Measurements from ENCODE around the gene GNG7. TPM values are rescaled to one million over a fixed set of nuclear protein-coding genes. Genes with fewer than 3 reads are reported as not detected.
"Not testable (repeated sequence)": the region's sequence is repeated elsewhere in the genome, so short reads cannot be mapped to it uniquely, and the experiment has no call there.

The GNG7 gene
- polyA plus RNA-seq, 1 donor, result 2.2 TPM

DNA sequence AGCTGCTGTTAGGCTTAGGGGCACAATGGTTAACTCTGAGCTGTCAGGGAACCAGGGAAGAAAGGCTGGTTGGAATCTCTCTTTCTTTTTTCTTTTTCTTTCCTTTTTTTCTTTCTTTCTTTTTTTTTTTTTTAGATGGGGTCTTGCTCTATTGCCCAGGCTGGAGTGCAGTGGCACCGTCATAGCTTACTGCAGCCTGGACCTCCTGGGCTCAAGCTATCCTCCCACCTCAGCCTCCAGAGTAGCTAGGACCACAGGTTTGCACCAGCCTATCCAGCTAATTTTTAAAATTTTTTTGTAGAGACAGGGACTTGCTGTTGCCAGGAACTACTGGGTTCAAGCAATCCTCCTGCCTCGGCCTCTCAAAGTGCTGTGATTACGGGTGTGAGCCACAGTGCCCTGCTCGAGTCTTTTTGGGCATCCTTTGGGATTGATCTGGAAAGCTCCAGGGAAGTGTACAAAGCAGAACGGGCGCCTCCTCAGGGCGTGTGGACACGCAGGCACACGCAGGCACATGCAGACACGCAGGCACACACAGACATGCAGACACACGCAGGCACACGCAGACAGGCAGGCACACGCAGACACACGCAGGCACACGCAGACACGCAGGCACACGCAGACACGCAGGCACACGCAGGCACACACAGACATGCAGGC lies 127.4 kb downstream of the GNG7 start:
- WGBS (ENCODE audit: insufficient coverage, low lambda C conversion rate), result no CpG with 5 or more reads among the region's 19 CpGs
- no peak for DNase-seq
- Histone ChIP-seq H3K9me3 (ENCODE audit: control insufficient read depth, low read depth, low read length) (peaks cover 32% of the 10 kb centered on the region), H3K36me3 (ENCODE audit: control insufficient read depth, insufficient read depth, low read length) (no peaks in the 10 kb centered on the region), H3K4me1 (ENCODE audit: control insufficient read depth, insufficient read depth, low read length) (peaks cover 14% of the 10 kb centered on the region), H3K4me3 (ENCODE audit: low read length) (no peak overlapping the region), H3K27ac (ENCODE audit: low read length) (no peak overlapping the region), H3K27me3 (ENCODE audit: control insufficient read depth, insufficient read depth, low read length) (peaks cover 14% of the 10 kb centered on the region)

DNA sequence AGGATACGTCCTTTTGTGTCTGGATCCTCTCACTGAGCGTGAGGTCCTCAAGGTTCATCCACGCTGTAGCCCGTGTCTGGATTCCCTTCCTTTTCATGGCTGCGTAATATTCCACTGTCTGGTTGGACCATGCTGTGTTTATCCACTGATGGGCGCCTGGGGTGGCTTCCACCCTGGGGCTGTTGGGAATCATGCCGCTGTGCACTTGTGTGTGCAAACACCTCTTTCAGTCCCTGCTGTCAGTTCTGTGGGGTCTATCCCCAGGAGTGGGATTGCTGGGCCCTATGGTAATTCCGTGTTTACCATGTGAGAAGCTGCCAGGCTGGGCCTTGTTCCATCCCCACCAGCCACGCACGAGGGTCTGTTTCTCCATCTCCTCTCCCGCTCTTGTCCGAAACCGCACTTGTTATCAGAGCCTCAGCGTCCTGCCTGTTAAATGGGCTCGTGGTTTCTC lies 128.0 kb downstream of the GNG7 start:
- WGBS (ENCODE audit: insufficient coverage, low lambda C conversion rate), result 90% methylated on average over 2 of the region's 15 CpGs
- no peak overlapping the region for H3K27ac ChIP-seq (ENCODE audit: low read length)
- H3K9me3 ChIP-seq (ENCODE audit: control insufficient read depth, low read depth, low read length), result peaks cover 36% of the 10 kb centered on the region
- no peak for DNase-seq
- no peak overlapping the region for H3K4me3 ChIP-seq (ENCODE audit: low read length)
- peaks cover 12% of the 10 kb centered on the region for H3K4me1 ChIP-seq (ENCODE audit: control insufficient read depth, insufficient read depth, low read length)
- no peaks in the 10 kb centered on the region for H3K36me3 ChIP-seq (ENCODE audit: control insufficient read depth, insufficient read depth, low read length)
- H3K27me3 ChIP-seq (ENCODE audit: control insufficient read depth, insufficient read depth, low read length), result peaks cover 10% of the 10 kb centered on the region

DNA sequence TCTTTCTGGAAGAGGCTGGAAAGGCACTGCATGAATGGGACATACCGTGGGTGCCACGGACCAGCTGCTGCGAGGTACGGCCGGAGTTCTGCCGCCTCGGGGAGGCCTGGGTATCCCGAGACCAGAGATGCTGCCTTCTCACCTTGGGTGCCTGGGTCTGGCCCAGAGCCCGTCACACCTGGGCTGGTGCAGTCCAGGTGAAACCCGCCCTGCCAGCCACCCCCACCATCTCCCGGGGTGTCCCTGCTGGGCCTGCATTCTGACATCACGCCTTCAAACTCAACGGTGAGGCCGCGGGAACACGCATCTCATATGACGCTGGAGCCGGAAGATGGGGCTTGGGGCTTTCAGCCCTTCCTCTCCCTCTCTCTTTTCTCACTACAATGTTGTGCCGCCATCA lies 128.6 kb downstream of the GNG7 start:
- no peak overlapping the region for H3K4me3 ChIP-seq (ENCODE audit: low read length)
- no peak overlapping the region for H3K27ac ChIP-seq (ENCODE audit: low read length)
- WGBS (ENCODE audit: insufficient coverage, low lambda C conversion rate), result no CpG with 5 or more reads among the region's 19 CpGs
- peaks cover 8% of the 10 kb centered on the region for H3K27me3 ChIP-seq (ENCODE audit: control insufficient read depth, insufficient read depth, low read length)
- no peak for DNase-seq
- H3K9me3 ChIP-seq (ENCODE audit: control insufficient read depth, low read depth, low read length), result peaks cover 35% of the 10 kb centered on the region
- H3K4me1 ChIP-seq (ENCODE audit: control insufficient read depth, insufficient read depth, low read length), result peaks cover 6% of the 10 kb centered on the region
- no peaks in the 10 kb centered on the region for H3K36me3 ChIP-seq (ENCODE audit: control insufficient read depth, insufficient read depth, low read length)

DNA sequence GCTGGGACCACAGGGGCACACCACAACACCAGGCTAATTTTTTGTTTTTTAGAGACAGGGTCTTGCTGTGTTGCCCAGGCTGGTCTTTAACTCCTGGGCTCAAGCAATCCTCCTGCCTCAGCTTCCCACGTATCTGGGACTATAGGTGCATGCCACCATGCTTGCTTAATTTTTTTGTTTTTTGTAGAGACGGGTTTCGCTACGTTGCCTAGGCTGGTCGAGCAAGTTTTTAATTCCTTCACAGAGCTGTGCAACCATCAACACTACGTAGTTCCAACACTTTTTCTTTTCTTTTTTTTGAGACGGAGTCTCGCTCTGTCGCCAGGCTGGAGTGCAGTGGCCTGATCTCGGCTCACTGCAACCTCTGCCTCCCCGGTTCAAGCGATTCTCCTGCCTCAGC lies 130.3 kb downstream of the GNG7 start:
- not testable (repeated sequence) for H3K4me3 ChIP-seq (ENCODE audit: low read length); H3K27me3 ChIP-seq (ENCODE audit: control insufficient read depth, insufficient read depth, low read length); DNase-seq; H3K27ac ChIP-seq (ENCODE audit: low read length); H3K36me3 ChIP-seq (ENCODE audit: control insufficient read depth, insufficient read depth, low read length); H3K4me1 ChIP-seq (ENCODE audit: control insufficient read depth, insufficient read depth, low read length)
- 83% methylated on average over 7 of the region's 12 CpGs for WGBS (ENCODE audit: insufficient coverage, low lambda C conversion rate)
- peaks cover 24% of the 10 kb centered on the region for H3K9me3 ChIP-seq (ENCODE audit: control insufficient read depth, low read depth, low read length)

DNA sequence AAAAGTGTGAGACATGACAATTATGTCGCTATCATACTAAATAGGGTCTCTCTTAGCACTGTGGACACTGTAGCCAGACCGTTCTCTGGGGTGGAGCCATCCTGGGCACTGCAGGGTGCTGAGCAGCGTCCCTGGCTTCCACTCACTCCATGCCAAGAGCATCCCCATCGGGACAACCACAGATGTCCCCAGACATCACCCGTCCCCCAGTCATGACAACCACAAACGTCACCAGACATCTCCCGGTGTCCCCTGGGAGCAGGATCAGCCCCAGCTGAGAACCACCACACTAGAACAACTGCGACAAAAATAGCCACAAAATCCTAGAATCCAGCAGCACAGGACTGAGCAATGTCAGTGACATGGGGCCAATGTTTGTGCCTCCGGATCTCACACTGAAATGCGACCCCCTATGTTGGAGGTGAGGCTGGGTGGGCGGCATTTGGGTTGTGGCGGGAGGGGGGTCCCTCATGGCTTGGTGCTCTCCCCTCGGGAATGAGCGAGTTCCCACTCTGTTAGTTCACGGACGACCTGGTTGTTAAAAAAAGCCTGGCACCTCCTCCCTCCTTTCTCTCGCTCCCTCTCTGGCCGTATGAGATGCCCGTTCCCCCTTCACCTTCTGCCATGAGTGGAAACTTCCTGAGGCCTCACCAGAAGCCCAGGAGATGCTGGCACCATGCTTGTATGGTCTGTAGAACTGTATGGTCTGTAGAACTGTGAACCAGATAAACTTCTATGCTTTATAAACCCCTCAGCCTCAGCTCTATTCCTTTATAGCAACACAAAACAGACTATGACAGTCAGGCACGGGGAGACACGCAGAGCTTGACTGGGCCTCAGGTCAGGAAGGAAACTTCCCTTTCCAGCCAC lies 132.7 kb downstream of the GNG7 start:
- no peak for DNase-seq
- H3K27me3 ChIP-seq (ENCODE audit: control insufficient read depth, insufficient read depth, low read length), result no peaks in the 10 kb centered on the region
- no peak overlapping the region for H3K4me3 ChIP-seq (ENCODE audit: low read length)
- H3K4me1 ChIP-seq (ENCODE audit: control insufficient read depth, insufficient read depth, low read length), result no peaks in the 10 kb centered on the region
- peaks cover 9% of the 10 kb centered on the region for H3K9me3 ChIP-seq (ENCODE audit: control insufficient read depth, low read depth, low read length)
- 100% methylated on average over 1 of the region's 21 CpGs for WGBS (ENCODE audit: insufficient coverage, low lambda C conversion rate)
- no peak overlapping the region for H3K27ac ChIP-seq (ENCODE audit: low read length)
- H3K36me3 ChIP-seq (ENCODE audit: control insufficient read depth, insufficient read depth, low read length), result no peaks in the 10 kb centered on the region

DNA sequence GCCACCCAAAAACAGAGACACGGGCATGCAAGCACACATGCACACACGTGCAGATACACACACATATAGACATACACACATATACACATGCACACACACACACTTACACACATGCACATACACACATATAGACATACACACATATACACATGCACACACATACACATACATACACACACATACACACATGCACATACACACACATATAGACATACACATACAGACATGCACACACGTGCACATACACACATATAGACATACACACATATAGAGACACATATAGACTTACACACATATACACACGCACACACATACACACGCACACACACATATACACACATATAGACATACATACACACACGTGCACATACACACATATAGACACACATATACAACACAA lies 134.5 kb downstream of the GNG7 start:
- Histone ChIP-seq H3K4me1 (ENCODE audit: control insufficient read depth, insufficient read depth, low read length) (no peaks in the 10 kb centered on the region), H3K27ac (ENCODE audit: low read length) (no peak overlapping the region), H3K27me3 (ENCODE audit: control insufficient read depth, insufficient read depth, low read length) (peaks cover 2% of the 10 kb centered on the region), H3K9me3 (ENCODE audit: control insufficient read depth, low read depth, low read length) (peaks cover 9% of the 10 kb centered on the region), H3K4me3 (ENCODE audit: low read length) (no peak overlapping the region), H3K36me3 (ENCODE audit: control insufficient read depth, insufficient read depth, low read length) (no peaks in the 10 kb centered on the region)
- DNase-seq, result no peak
- WGBS (ENCODE audit: insufficient coverage, low lambda C conversion rate), result no CpG with 5 or more reads among the region's 6 CpGs

DNA sequence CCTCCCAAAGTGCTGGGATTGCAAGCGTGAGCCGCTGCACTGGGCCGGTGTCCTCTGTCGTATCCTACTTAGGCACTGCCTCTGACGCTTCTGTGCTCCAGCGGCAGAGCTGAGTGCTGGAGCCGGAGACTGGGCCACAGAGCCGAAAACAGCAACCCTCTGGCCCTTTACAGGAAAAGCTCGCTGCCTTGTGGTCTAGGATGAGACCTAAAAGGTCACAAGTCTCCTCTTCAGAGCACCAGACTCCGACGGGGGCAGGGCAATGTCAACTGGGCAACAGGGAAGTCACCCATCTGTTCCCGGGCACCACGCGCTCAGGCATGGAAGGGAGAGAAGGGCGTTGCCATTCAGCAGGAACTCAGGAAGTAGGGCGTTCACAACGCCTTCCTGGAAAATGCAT lies 134.9 kb downstream of the GNG7 start:
- peaks cover 2% of the 10 kb centered on the region for H3K27me3 ChIP-seq (ENCODE audit: control insufficient read depth, insufficient read depth, low read length)
- peaks cover 9% of the 10 kb centered on the region for H3K9me3 ChIP-seq (ENCODE audit: control insufficient read depth, low read depth, low read length)
- no peak overlapping the region for H3K27ac ChIP-seq (ENCODE audit: low read length)
- H3K4me3 ChIP-seq (ENCODE audit: low read length), result no peak overlapping the region
- no CpG with 5 or more reads among the region's 17 CpGs for WGBS (ENCODE audit: insufficient coverage, low lambda C conversion rate)
- H3K36me3 ChIP-seq (ENCODE audit: control insufficient read depth, insufficient read depth, low read length), result no peaks in the 10 kb centered on the region
- no peaks in the 10 kb centered on the region for H3K4me1 ChIP-seq (ENCODE audit: control insufficient read depth, insufficient read depth, low read length)
- no peak for DNase-seq

DNA sequence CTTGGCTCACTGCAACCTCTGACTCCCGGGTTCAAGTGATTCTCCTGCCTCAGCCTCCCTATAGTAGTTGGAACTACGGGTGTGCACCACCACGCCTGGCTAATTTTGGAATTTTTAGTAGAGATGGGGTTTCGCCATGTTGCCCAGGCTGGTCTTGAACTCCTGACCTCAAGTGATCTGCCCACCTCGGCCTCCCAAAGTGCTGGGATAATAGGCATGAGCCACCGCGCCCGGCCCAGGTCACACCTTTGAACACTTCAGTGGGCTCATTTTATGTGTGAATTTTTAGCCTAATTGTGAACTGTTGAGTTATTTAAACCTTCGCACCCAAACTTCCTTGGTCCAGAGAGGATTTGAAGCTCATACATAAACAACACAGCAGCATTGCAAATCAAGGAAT lies 138.9 kb downstream of the GNG7 start:
- H3K27me3 ChIP-seq (ENCODE audit: control insufficient read depth, insufficient read depth, low read length); H3K4me3 ChIP-seq (ENCODE audit: low read length); H3K27ac ChIP-seq (ENCODE audit: low read length); H3K9me3 ChIP-seq (ENCODE audit: control insufficient read depth, low read depth, low read length); H3K4me1 ChIP-seq (ENCODE audit: control insufficient read depth, insufficient read depth, low read length); H3K36me3 ChIP-seq (ENCODE audit: control insufficient read depth, insufficient read depth, low read length); DNase-seq: not testable (repeated sequence)
- no CpG with 5 or more reads among the region's 9 CpGs for WGBS (ENCODE audit: insufficient coverage, low lambda C conversion rate)

DNA sequence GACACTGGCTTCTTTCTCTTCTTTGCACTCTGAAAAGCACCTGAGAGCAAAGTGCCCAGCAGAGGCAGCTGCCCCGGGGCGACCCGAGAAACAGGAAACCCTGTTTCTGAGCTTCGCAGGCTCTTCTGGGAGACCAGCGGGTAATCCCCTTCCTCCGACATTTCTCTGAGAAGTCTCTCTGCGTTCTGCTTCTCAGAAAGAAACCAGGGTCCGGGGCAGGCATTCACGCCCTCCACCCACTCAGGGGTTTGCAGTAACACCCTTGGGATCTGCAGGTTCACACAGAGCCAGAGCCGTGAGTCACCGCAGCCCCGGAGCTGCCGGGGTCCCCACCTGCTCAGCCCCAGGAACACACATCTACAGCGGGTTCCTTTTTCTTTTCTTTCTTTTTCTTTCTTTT lies 140.6 kb downstream of the GNG7 start:
- no peaks in the 10 kb centered on the region for H3K4me1 ChIP-seq (ENCODE audit: control insufficient read depth, insufficient read depth, low read length)
- DNase-seq, result no peak
- H3K27ac ChIP-seq (ENCODE audit: low read length), result no peak overlapping the region
- no peaks in the 10 kb centered on the region for H3K36me3 ChIP-seq (ENCODE audit: control insufficient read depth, insufficient read depth, low read length)
- H3K27me3 ChIP-seq (ENCODE audit: control insufficient read depth, insufficient read depth, low read length), result peaks cover 2% of the 10 kb centered on the region
- WGBS (ENCODE audit: insufficient coverage, low lambda C conversion rate), result 79% methylated on average over 4 of the region's 14 CpGs
- no peaks in the 10 kb centered on the region for H3K9me3 ChIP-seq (ENCODE audit: control insufficient read depth, low read depth, low read length)
- no peak overlapping the region for H3K4me3 ChIP-seq (ENCODE audit: low read length)

DNA sequence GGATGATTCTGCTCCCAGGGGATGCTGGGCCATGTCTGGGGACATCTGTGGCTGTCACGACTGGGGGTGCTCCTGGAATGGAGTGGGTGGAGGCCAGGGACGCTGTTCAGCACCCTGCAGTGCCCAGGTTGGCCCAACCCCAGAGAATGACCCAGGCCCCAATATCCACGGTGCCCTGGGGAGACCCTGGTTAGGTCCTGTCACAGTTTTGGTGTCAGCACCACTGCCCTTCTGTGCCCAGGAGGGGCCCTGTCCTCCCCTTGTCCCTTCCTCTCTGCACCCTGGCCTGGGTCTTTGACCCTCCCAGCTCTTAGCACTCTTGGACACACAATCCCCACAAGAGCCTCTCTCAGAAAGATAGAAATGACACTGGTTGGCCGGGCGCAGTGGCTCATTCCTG lies 141.3 kb downstream of the GNG7 start:
- no peak overlapping the region for H3K4me3 ChIP-seq (ENCODE audit: low read length)
- H3K27me3 ChIP-seq (ENCODE audit: control insufficient read depth, insufficient read depth, low read length), result peaks cover 2% of the 10 kb centered on the region
- DNase-seq, result no peak
- no peak overlapping the region for H3K27ac ChIP-seq (ENCODE audit: low read length)
- H3K36me3 ChIP-seq (ENCODE audit: control insufficient read depth, insufficient read depth, low read length), result no peaks in the 10 kb centered on the region
- no peaks in the 10 kb centered on the region for H3K9me3 ChIP-seq (ENCODE audit: control insufficient read depth, low read depth, low read length)
- WGBS (ENCODE audit: insufficient coverage, low lambda C conversion rate), result no CpG with 5 or more reads among the region's 5 CpGs
- no peaks in the 10 kb centered on the region for H3K4me1 ChIP-seq (ENCODE audit: control insufficient read depth, insufficient read depth, low read length)
